HCT116 (cell line): ENCODE results near the gene ITPKB. TPM values are rescaled to one million over a fixed set of nuclear protein-coding genes. Genes with fewer than 3 reads are reported as not detected.

ENCODE experiments used
- ATAC-seq: fragments of 200-7000 bp; cut with Tn5 transposase; 2 replicates; pipeline ENCODE4 v1.9.1; 2020; ENCODE audit warnings: mild to moderate bottlenecking, moderate library complexity
- BruUV-seq: library from RNA; stranded (reverse); fragments of 400-500 nt; replicated peaks from 2 replicates; lab custom pipeline; 2021; lab: Mats Ljungman, UMichigan
- CTCF ChIA-PET: fragments of 300-600 bp; sonication (Branson Sonifier 250); formaldehyde crosslinking; loops from one replicate; lab custom pipeline; 2021; ENCODE audit warnings: antibody characterized with exemption; lab: Charles Lee
- POLR2A ChIA-PET: fragments of 300-600, 350-600 bp; sonication (Branson Sonifier 250); formaldehyde crosslinking; loops from one replicate; lab custom pipeline; 2021; ENCODE audit warnings: antibody characterized with exemption; lab: Charles Lee
- RAD21 ChIA-PET, 2 experiments: fragments of 300-600 bp; sonication (Branson Sonifier 250); formaldehyde crosslinking; loops; one replicate each; lab custom pipeline; 2023; ENCODE audit warnings: low total read pairs in 2 of 2; ENCODE audit not compliant: uncharacterized antibody in 2 of 2, unreplicated experiment in 2 of 2, low non-redundant PET in 1 of 2; lab: Charles Lee
- DNase-seq: peaks from one replicate; pipeline ENCODE4 v3.0.0-alpha.2; 2010; ENCODE audit warnings: low read depth, low spot score
- H2AFZ ChIP-seq: fragments of 200-600 bp; shearing (Covaris generic), sonication (generic); 2 replicates; pipeline ENCODE4 v1.6.1; 2017; ENCODE audit warnings: low read depth, mixed run types, mixed read lengths, antibody characterized with exemption, low read length; ENCODE audit not compliant: poor library complexity, severe bottlenecking
- H3K27ac ChIP-seq: 2 replicates; pipeline ENCODE4 v1.5.1; 2012; ENCODE audit warnings: low read depth, low read length
- H3K27me3 ChIP-seq: fragments of 200-600 bp; sonication (generic); 2 replicates; pipeline ENCODE4 v1.6.1; 2016; ENCODE audit warnings: mixed run types, low read length, mixed read lengths; ENCODE audit not compliant: insufficient read depth
- H3K36me3 ChIP-seq, 2 experiments: fragments of 200-500 bp in 1 of 2; fragments of 200-600 bp in 1 of 2; sonication (Bioruptor generic) in 1 of 2; sonication (generic) in 1 of 2; 2 replicates each; pipeline versions ENCODE4 v1.5.1 to v1.6.1; 2014 to 2016; ENCODE audit warnings: low read length in 2 of 2, inconsistent platforms in 1 of 2, mixed read lengths in 1 of 2, mixed run types in 1 of 2; ENCODE audit not compliant: insufficient read depth in 2 of 2, control insufficient read depth in 1 of 2
- H3K4me1 ChIP-seq, 2 experiments: fragments of 200-600 bp in 1 of 2; sonication (generic) in 1 of 2; 2 replicates each; pipeline versions ENCODE4 v1.5.1 to v1.6.1; 2012 to 2017; ENCODE audit warnings: low read length in 2 of 2, inconsistent platforms in 1 of 2, mild to moderate bottlenecking in 1 of 2, mixed read lengths in 1 of 2, mixed run types in 1 of 2, moderate library complexity in 1 of 2; ENCODE audit not compliant: insufficient read depth in 2 of 2, control insufficient read depth in 1 of 2
- H3K4me2 ChIP-seq: fragments of 200-600 bp; sonication (generic); 2 replicates; pipeline ENCODE4 v1.6.1; 2017; ENCODE audit warnings: mixed run types, low read length, mixed read lengths
- H3K4me3 ChIP-seq, 2 experiments: fragments of 200-600 bp in 1 of 2; sonication (generic) in 1 of 2; replicated peaks in 1 of 2; 2 replicates each; pipeline ENCODE4 v1.5.1; 2011 to 2016; ENCODE audit warnings: low read length in 2 of 2, control low read depth in 1 of 2, low read depth in 1 of 2, mild to moderate bottlenecking in 1 of 2, mixed read lengths in 1 of 2, mixed run types in 1 of 2
- H3K79me2 ChIP-seq: fragments of 200-600 bp; sonication (generic); 2 replicates; pipeline ENCODE4 v1.6.1; 2017; ENCODE audit warnings: mild to moderate bottlenecking, mixed run types, low read length, moderate library complexity, mixed read lengths; ENCODE audit not compliant: insufficient read depth
- H3K9ac ChIP-seq: fragments of 200-600 bp; sonication (generic); 2 replicates; pipeline ENCODE4 v1.6.1; 2016; ENCODE audit warnings: low read length, mixed read lengths
- H3K9me2 ChIP-seq: fragments of 200-600 bp; sonication (generic), shearing (Covaris generic); 2 replicates; pipeline ENCODE4 v1.6.1; 2017; ENCODE audit warnings: mixed run types, mild to moderate bottlenecking, moderate library complexity; ENCODE audit not compliant: insufficient read depth
- H3K9me3 ChIP-seq, 2 experiments: fragments of 200-500 bp in 1 of 2; fragments of 200-600 bp in 1 of 2; sonication (Bioruptor generic) in 1 of 2; sonication (generic) in 1 of 2; 2 replicates each; pipeline ENCODE4 v1.6.1; 2014 to 2017; ENCODE audit warnings: low read length in 2 of 2, mixed read lengths in 2 of 2, inconsistent platforms in 1 of 2, low read depth in 1 of 2, mild to moderate bottlenecking in 1 of 2, mixed run types in 1 of 2, moderate library complexity in 1 of 2; ENCODE audit not compliant: control insufficient read depth in 1 of 2, insufficient read depth in 1 of 2
- H4K20me1 ChIP-seq: fragments of 200-600 bp; sonication (generic), shearing (Covaris generic); 2 replicates; pipeline ENCODE4 v1.6.1; 2017; ENCODE audit warnings: mixed run types, mild to moderate bottlenecking, moderate library complexity; ENCODE audit not compliant: insufficient read depth
- CBX3 ChIP-seq: IDR thresholded peaks from 2 replicates; pipeline ENCODE4 v1.6.1; 2012; ENCODE audit warnings: low read depth
- CEBPB ChIP-seq: IDR thresholded peaks from 2 replicates; pipeline ENCODE4 v1.6.1; 2012; ENCODE audit warnings: low read depth
- EZH2 ChIP-seq: fragments of 200-600 bp; sonication (generic); IDR thresholded peaks from 2 replicates; pipeline ENCODE4 v1.6.1; 2017; ENCODE audit warnings: antibody characterized with exemption, mixed run types
- EZH2phosphoT487 ChIP-seq: fragments of 200-600 bp; IDR thresholded peaks from 2 replicates; pipeline ENCODE4 v1.6.1; 2018; ENCODE audit warnings: antibody characterized with exemption, borderline replicate concordance
- JUND ChIP-seq: IDR thresholded peaks from 2 replicates; pipeline ENCODE4 v1.6.1; 2012
- POLR2A ChIP-seq: IDR thresholded peaks from 2 replicates; pipeline ENCODE4 v1.7.0; 2011; ENCODE audit warnings: borderline replicate concordance; ENCODE audit not compliant: insufficient read depth, insufficient read length; ENCODE audit errors: extremely low read depth
- POLR2AphosphoS5 ChIP-seq: IDR thresholded peaks from 2 replicates; pipeline ENCODE4 v1.6.1; 2011; ENCODE audit warnings: mild to moderate bottlenecking, low read depth, low read length, moderate library complexity
- RAD21 ChIP-seq: IDR thresholded peaks from 2 replicates; pipeline ENCODE4 v1.6.1; 2012; ENCODE audit warnings: low read depth, mild to moderate bottlenecking
- SIN3A ChIP-seq: IDR thresholded peaks from 2 replicates; pipeline ENCODE4 v1.6.1; 2012; ENCODE audit warnings: low read depth
- SRF ChIP-seq: IDR thresholded peaks from 2 replicates; pipeline ENCODE4 v1.6.1; 2012; ENCODE audit warnings: low read depth
- TCF7L2 ChIP-seq: IDR thresholded peaks from 2 replicates; pipeline ENCODE4 v1.7.0; 2011; ENCODE audit warnings: borderline replicate concordance, inconsistent platforms; ENCODE audit not compliant: insufficient read depth, insufficient read length; ENCODE audit errors: extremely low read depth
- YY1 ChIP-seq: IDR thresholded peaks from 2 replicates; pipeline ENCODE4 v1.6.1; 2011; ENCODE audit warnings: low read length, low read depth, moderate library complexity, mild to moderate bottlenecking; ENCODE audit not compliant: insufficient replicate concordance; ENCODE audit errors: extremely low read depth
- ZNF274 ChIP-seq: fragments of 200-500 bp; sonication (Bioruptor generic); IDR thresholded peaks from 2 replicates; pipeline ENCODE4 v1.6.1; 2014; ENCODE audit warnings: mild to moderate bottlenecking, low read depth, low read length, inconsistent platforms
- intact Hi-C: fragments of 100-400 bp; cut with micrococcal nuclease; formaldehyde crosslinking; loops from 2 replicates; pipeline ENCODE4 v1.10.0; 2022
- total RNA-seq: library from RNA; stranded (reverse); gene quantifications from one replicate; pipeline ENCODE4 v1.2.1, GENCODE V29; 2021; ENCODE audit not compliant: unreplicated experiment
- TF ChIP-seq, protein P1 (sequence below), 3 experiments: fragments of 200-600 bp in 1 of 3; sonication (generic) in 1 of 3; IDR thresholded peaks in 2 of 3; conservative IDR thresholded peaks in 1 of 3; 2 replicates each; pipeline ENCODE4 v1.5.1; 2012 to 2017; ENCODE audit warnings: low read depth in 2 of 3, low read length in 2 of 3, antibody characterized with exemption in 1 of 3, borderline replicate concordance in 1 of 3, control low read depth in 1 of 3, mild to moderate bottlenecking in 1 of 3, mixed read lengths in 1 of 3, mixed run types in 1 of 3, moderate library complexity in 1 of 3; ENCODE audit not compliant: insufficient read depth in 1 of 3
- TF ChIP-seq, protein P2 (sequence below): IDR thresholded peaks from 2 replicates; pipeline ENCODE4 v1.6.1; 2012

Gene ITPKB
- total RNA-seq, 1 experiment from 2014 or later: 4.4 TPM

DNA sequence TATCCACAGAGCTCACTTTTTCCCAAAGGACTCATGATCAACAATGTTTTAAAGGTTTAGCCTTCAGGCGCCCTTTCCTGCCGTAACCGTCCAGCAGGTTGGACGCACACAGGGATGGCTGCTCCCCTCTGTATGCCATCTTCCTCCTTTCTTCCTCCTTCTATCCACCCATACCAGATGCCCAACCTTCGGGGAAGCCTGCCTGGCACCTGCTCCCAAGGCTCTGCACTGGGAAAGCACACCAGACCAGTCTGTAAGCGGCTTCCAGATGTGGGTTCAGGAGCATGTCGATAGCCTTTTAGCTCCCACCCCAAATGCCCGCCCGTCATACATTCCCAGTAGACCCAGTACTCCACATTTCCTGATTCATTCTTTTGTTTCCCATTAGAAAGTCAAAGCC lies 137.6 kb downstream of the ITPKB start:
- H3K27me3 ChIP-seq: 0 out of 2 replicates have a peak, but pooled peaks cover 8% of the 10 kb centered on the region
- CTCF ChIA-PET: no interaction called here
- POLR2A ChIA-PET: no interaction called here
- no peaks in the 10 kb centered on the region for H3K9me2 ChIP-seq
- H4K20me1 ChIP-seq: no peaks in the 10 kb centered on the region
- no peak for DNase-seq
- no peaks in the 10 kb centered on the region for H3K36me3 ChIP-seq
- peaks cover 0 to 3% of the 10 kb centered on the region in 2 experiments; a peak in 1 of 4 replicates for H3K4me1 ChIP-seq
- RAD21 ChIA-PET: no interaction called here
- no peaks in the 10 kb centered on the region for H3K9me3 ChIP-seq
- H3K4me3 ChIP-seq: no peak overlapping the region
- intact Hi-C loops: no loop called here
- no peak overlapping the region for H3K9ac ChIP-seq
- no peak for TF ChIP-seq SRF
- TF ChIP-seq ZNF274: no peak
- no peak for TF ChIP-seq RAD21
- TF ChIP-seq, all 23 proteins: peak for 0
- no peak overlapping the region for H3K27ac ChIP-seq
- ATAC-seq: no peak
- no peak overlapping the region for H3K4me2 ChIP-seq
- H3K79me2 ChIP-seq: no peaks in the 10 kb centered on the region
- H2AFZ ChIP-seq: no peak overlapping the region
- no TSS peak for BruUV-seq

DNA sequence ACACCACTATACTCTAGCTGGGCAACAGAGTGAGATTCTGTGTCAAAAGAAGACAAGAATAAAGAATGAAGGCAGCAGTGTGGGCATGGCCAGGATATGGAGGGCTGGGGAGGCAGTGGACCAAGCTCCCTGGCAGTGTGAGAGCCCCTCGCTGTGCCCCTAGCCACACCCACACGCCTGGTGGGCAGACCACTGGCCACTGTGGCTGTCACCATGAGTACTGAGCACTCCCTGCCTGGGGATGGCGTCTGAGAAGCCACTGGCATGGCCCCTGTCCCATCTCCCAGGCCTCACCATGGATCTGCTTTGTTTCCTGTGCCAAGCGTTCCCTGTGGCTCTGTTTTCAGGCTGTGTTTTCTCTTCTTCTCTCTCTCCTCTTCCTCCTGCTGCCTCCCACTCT lies 138.8 kb downstream of the ITPKB start:
- Histone ChIP-seq H3K9me2 (no peaks in the 10 kb centered on the region), H3K4me1 (peaks cover 0 to 3% of the 10 kb centered on the region in 2 experiments; a peak in 1 of 4 replicates), H3K27me3 (0 out of 2 replicates have a peak, but pooled peaks cover 8% of the 10 kb centered on the region), H3K27ac (no peak overlapping the region), H3K9ac (no peak overlapping the region), H3K9me3 (no peaks in the 10 kb centered on the region), H4K20me1 (no peaks in the 10 kb centered on the region), H2AFZ (no peak overlapping the region), H3K4me3 (no peak overlapping the region), H3K4me2 (no peak overlapping the region), H3K79me2 (no peaks in the 10 kb centered on the region), H3K36me3 (no peaks in the 10 kb centered on the region)
- intact Hi-C loops: no loop called here
- BruUV-seq: no TSS peak
- POLR2A ChIA-PET: no interaction called here
- RAD21 ChIA-PET: no interaction called here
- DNase-seq: no peak
- ATAC-seq: no peak
- CTCF ChIA-PET: interaction anchor here (1.2 kb wide), 1 partner anchor 8 kb away, joined by 4 read pairs; no protein-coding TSS in a partner anchor
- TF ChIP-seq, protein P1, sequence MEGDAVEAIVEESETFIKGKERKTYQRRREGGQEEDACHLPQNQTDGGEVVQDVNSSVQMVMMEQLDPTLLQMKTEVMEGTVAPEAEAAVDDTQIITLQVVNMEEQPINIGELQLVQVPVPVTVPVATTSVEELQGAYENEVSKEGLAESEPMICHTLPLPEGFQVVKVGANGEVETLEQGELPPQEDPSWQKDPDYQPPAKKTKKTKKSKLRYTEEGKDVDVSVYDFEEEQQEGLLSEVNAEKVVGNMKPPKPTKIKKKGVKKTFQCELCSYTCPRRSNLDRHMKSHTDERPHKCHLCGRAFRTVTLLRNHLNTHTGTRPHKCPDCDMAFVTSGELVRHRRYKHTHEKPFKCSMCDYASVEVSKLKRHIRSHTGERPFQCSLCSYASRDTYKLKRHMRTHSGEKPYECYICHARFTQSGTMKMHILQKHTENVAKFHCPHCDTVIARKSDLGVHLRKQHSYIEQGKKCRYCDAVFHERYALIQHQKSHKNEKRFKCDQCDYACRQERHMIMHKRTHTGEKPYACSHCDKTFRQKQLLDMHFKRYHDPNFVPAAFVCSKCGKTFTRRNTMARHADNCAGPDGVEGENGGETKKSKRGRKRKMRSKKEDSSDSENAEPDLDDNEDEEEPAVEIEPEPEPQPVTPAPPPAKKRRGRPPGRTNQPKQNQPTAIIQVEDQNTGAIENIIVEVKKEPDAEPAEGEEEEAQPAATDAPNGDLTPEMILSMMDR (IDR thresholded peaks at IDR 0.05 in 2 of 3, conservative IDR thresholded peaks at IDR 0.05 in 1 of 3; ENCODE audit: borderline replicate concordance in 1 of 3, insufficient read depth in 1 of 3, low read depth in 2 of 3, low read length in 2 of 3): no peak
- no peak for TF ChIP-seq CEBPB
- no peak for TF ChIP-seq ZNF274
- no peak for TF ChIP-seq EZH2
- no peak for TF ChIP-seq CBX3
- no peak for TF ChIP-seq POLR2AphosphoS5
- no peak for TF ChIP-seq YY1
- no peak for TF ChIP-seq SIN3A
- TF ChIP-seq TCF7L2: no peak
- no peak for TF ChIP-seq JUND
- no peak for TF ChIP-seq EZH2phosphoT487
- no peak for TF ChIP-seq POLR2A
- TF ChIP-seq SRF: no peak
- TF ChIP-seq, protein P2, sequence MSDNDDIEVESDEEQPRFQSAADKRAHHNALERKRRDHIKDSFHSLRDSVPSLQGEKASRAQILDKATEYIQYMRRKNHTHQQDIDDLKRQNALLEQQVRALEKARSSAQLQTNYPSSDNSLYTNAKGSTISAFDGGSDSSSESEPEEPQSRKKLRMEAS: no peak
- TF ChIP-seq RAD21: no peak
